Neural cell (in vitro differentiated cells): ENCODE results near the gene SUMF1. TPM values are rescaled to one million over a fixed set of nuclear protein-coding genes. Genes with fewer than 3 reads are reported as not detected.

Source experiments
- H2AFZ ChIP-seq: fragments of 200-600, 300-800 bp; sonication (generic), shearing (Covaris generic); 2 replicates; pipeline ENCODE4 v1.6.0; 2014; ENCODE audit warnings: low read depth, mild to moderate bottlenecking, antibody characterized with exemption, low read length, moderate library complexity
- H3F3A ChIP-seq: fragments of 200-600 bp; shearing (Covaris generic); 2 replicates; pipeline ENCODE4 v1.6.1; 2016; ENCODE audit warnings: mild to moderate bottlenecking, moderate library complexity, mixed read lengths, antibody characterized with exemption, low read length; ENCODE audit not compliant: insufficient read depth, poor library complexity, severe bottlenecking
- H3K27ac ChIP-seq: fragments of 200-600, 300-800 bp; sonication (generic), shearing (Covaris generic); 2 replicates; pipeline ENCODE4 v1.5.1; 2014; ENCODE audit warnings: mild to moderate bottlenecking, low read length, moderate library complexity
- H3K27me3 ChIP-seq: fragments of 300-800, 200-600 bp; sonication (generic), shearing (Covaris generic); 2 replicates; pipeline ENCODE4 v1.6.0; 2014; ENCODE audit warnings: mild to moderate bottlenecking, low read depth, low read length, moderate library complexity; ENCODE audit not compliant: insufficient read depth
- H3K36me3 ChIP-seq: fragments of 300-800, 200-600 bp; sonication (generic), shearing (Covaris generic); 2 replicates; pipeline ENCODE4 v1.5.1; 2014; ENCODE audit warnings: mild to moderate bottlenecking, antibody characterized with exemption, low read length, moderate library complexity; ENCODE audit not compliant: insufficient read depth
- H3K4me2 ChIP-seq: fragments of 300-800, 200-600 bp; sonication (generic), shearing (Covaris generic); 2 replicates; pipeline ENCODE4 v1.6.0; 2014; ENCODE audit warnings: mild to moderate bottlenecking, low read length
- H3K4me3 ChIP-seq: fragments of 300-800, 200-600 bp; sonication (generic), shearing (Covaris generic); 2 replicates; pipeline ENCODE4 v1.5.1; 2014; ENCODE audit warnings: mild to moderate bottlenecking, low read length, moderate library complexity
- H3K79me2 ChIP-seq: fragments of 200-600 bp; shearing (Covaris generic); replicated peaks from 2 replicates; pipeline ENCODE4 v1.6.0; 2014; ENCODE audit warnings: mild to moderate bottlenecking, low read length, moderate library complexity; ENCODE audit not compliant: insufficient read depth
- H3K9ac ChIP-seq: fragments of 300-800, 200-600 bp; sonication (generic), shearing (Covaris generic); 2 replicates; pipeline ENCODE4 v1.6.1; 2016; ENCODE audit warnings: mild to moderate bottlenecking, low read length, mixed read lengths
- H3K9me2 ChIP-seq: fragments of 200-600 bp; shearing (Covaris generic); 2 replicates; pipeline ENCODE4 v1.6.1; 2016; ENCODE audit warnings: mild to moderate bottlenecking, low read length, mixed read lengths; ENCODE audit not compliant: insufficient read depth
- H3K9me3 ChIP-seq: fragments of 200-600, 300-800 bp; sonication (generic), shearing (Covaris generic); 2 replicates; pipeline ENCODE4 v1.6.1; 2016; ENCODE audit warnings: mild to moderate bottlenecking, mixed run types, low read length, moderate library complexity, mixed read lengths
- H4K20me1 ChIP-seq: fragments of 200-600 bp; shearing (Covaris generic); 2 replicates; pipeline ENCODE4 v1.6.1; 2016; ENCODE audit warnings: mild to moderate bottlenecking, mixed run types; ENCODE audit not compliant: insufficient read depth
- CTCF ChIP-seq: fragments of 450-650 bp; IDR thresholded peaks from 2 replicates; pipeline ENCODE4 v1.5.1; 2014; ENCODE audit warnings: antibody characterized with exemption, mild to moderate bottlenecking, moderate library complexity; ENCODE audit not compliant: poor library complexity, severe bottlenecking
- EP300 ChIP-seq: fragments of 450-650 bp; conservative IDR thresholded peaks from 2 replicates; pipeline ENCODE4 v1.6.1; 2014; ENCODE audit warnings: antibody characterized with exemption, mild to moderate bottlenecking, moderate library complexity; ENCODE audit not compliant: poor library complexity, severe bottlenecking
- EZH2 ChIP-seq: fragments of 200-600, 300-800 bp; shearing (Covaris generic), sonication (generic); IDR thresholded peaks from 2 replicates; pipeline ENCODE4 v1.6.1; 2014; ENCODE audit warnings: antibody characterized with exemption, low read length, borderline replicate concordance, mild to moderate bottlenecking; ENCODE audit not compliant: insufficient read depth, poor library complexity, severe bottlenecking
- MXI1 ChIP-seq: fragments of 450-650 bp; conservative IDR thresholded peaks from 2 replicates; pipeline ENCODE4 v1.6.1; 2014; ENCODE audit warnings: antibody characterized with exemption, mild to moderate bottlenecking; ENCODE audit not compliant: poor library complexity, severe bottlenecking
- POLR2AphosphoS5 ChIP-seq: IDR thresholded peaks from 2 replicates; pipeline ENCODE4 v1.6.1; 2012
- RAD21 ChIP-seq: fragments of 450-650 bp; conservative IDR thresholded peaks from 2 replicates; pipeline ENCODE4 v1.6.1; 2014; ENCODE audit warnings: antibody characterized with exemption, mild to moderate bottlenecking, moderate library complexity
- REST ChIP-seq: IDR thresholded peaks from 2 replicates; pipeline ENCODE4 v1.6.1; 2012; ENCODE audit warnings: borderline replicate concordance
- SMC3 ChIP-seq: fragments of 450-650 bp; conservative IDR thresholded peaks from 2 replicates; pipeline ENCODE4 v1.6.1; 2014; ENCODE audit warnings: antibody characterized with exemption, mild to moderate bottlenecking, moderate library complexity; ENCODE audit not compliant: poor library complexity
- TAF1 ChIP-seq: IDR thresholded peaks from 2 replicates; pipeline ENCODE4 v1.6.1; 2012; ENCODE audit warnings: low read depth
- polyA plus RNA-seq: library from polyadenylated mRNA; depleted of rRNA; stranded (reverse); fragments of >200 nt; gene quantifications from 2 replicates; pipeline ENCODE4 v1.2.3, GENCODE V29; 2014

SUMF1 gene
- polyA plus RNA-seq, 1 donor from 2014 or later = 3.6 TPM

- Histone ChIP-seq H3K9ac (no peak overlapping the region), H4K20me1 (no peaks in the 10 kb centered on the region), H3K9me3 (no peaks in the 10 kb centered on the region), H3K4me2 (no peak overlapping the region), H2AFZ (no peak overlapping the region), H3K27me3 (no peaks in the 10 kb centered on the region), H3F3A (no peaks in the 10 kb centered on the region), H3K79me2 (no peaks in the 10 kb centered on the region), H3K4me3 (no peak overlapping the region), H3K36me3 (no peaks in the 10 kb centered on the region), H3K9me2 (no peaks in the 10 kb centered on the region), H3K27ac (no peak overlapping the region)
- TF ChIP-seq RAD21 (no peak), CTCF (no peak), TAF1 (no peak), EZH2 (no peak), EP300 (no peak), MXI1 (no peak), POLR2AphosphoS5 (no peak), SMC3 (no peak), REST (no peak)
Observed at GRCh38 chr3:4323246-4324027, 143.6 kb downstream of the SUMF1 start.

- Histone ChIP-seq H3K4me2 (no peak overlapping the region), H3K27ac (no peak overlapping the region), H3K9ac (no peak overlapping the region), H3K9me2 (no peaks in the 10 kb centered on the region), H3K4me3 (no peak overlapping the region), H3K27me3 (no peaks in the 10 kb centered on the region), H3K36me3 (peaks cover 3% of the 10 kb centered on the region), H3K79me2 (no peaks in the 10 kb centered on the region), H4K20me1 (no peaks in the 10 kb centered on the region), H3F3A (no peaks in the 10 kb centered on the region), H2AFZ (no peak overlapping the region), H3K9me3 (no peaks in the 10 kb centered on the region)
- TF ChIP-seq POLR2AphosphoS5 = no peak
- TF ChIP-seq RAD21 = no peak
- TF ChIP-seq TAF1 = no peak
- no peak for TF ChIP-seq MXI1
- no peak for TF ChIP-seq CTCF
- TF ChIP-seq SMC3 = no peak
- TF ChIP-seq REST = no peak
- no peak for TF ChIP-seq EZH2
- no peak for TF ChIP-seq EP300
Observed at GRCh38 chr3:4322635-4323034, 144.4 kb downstream of the SUMF1 start.
